ENCODE data around the gene IGSF5.
"Not testable (repeated sequence)": the region's sequence is repeated elsewhere in the genome, so short reads cannot be mapped to it uniquely, and the experiment has no call there.

IGSF5 gene

DNA sequence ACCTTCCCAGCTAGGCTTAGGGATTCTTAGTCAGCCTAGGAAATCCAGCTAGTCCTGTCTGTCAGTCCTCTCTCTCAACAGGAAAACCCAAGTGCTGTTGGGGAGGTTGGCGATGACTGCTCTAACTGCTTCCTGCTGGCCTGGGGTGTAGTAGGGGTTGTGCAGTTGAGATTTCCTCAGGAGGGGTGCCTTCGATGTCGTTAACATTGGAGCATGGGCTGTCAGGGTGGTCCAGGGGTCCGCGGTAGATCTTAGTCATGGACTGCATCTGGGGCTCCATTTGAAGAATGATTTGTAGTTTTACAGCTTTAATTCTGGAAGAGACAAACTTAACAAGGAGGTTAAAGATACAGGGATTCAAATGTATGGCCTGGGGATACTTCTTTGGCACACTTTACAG is 5.5 kb upstream of the IGSF5 start:
- not testable (repeated sequence) for DNase-seq

DNA sequence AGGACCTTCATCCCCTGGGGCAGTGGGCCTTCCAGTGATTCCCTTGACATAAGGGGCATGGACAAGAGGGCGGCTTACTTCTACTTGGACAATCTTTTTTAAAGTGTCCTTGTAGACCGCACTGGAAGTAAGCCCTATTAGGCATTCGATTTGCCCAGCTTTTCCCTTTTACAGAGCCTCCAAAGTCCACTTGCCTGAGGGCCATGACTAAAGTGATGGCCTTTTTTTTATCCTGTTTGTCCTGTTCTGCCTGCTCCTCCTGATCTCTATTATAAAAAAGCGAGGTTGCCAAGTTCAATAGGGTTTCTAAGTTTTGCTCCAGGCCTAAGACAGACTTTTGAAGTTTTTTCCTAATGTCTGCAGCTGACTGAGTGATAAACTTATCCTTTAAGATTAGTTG is 2.4 kb upstream of the IGSF5 start:
- DNase-seq: not testable (repeated sequence)

DNA sequence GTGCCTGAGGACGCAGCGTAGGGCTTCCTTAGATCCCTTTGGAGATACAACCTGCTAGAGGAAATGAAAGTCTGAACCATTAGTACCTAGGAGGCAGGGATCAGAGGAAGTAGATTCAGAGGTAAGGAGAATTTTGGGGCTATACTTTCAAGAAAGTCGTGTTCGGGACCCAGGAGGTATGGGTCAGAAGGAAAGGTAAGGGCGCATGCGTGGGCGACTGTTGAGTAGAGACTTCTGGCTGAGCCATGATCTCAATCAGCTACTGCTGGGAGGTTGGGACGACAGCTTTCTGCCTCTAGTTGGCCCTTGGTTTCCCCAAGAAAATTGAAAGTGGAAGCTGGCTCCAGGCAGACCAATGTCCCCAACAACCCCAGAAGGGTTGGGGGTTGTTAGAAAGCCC is 349 bp downstream of the IGSF5 start:
- DNase-seq: not testable (repeated sequence)

DNA sequence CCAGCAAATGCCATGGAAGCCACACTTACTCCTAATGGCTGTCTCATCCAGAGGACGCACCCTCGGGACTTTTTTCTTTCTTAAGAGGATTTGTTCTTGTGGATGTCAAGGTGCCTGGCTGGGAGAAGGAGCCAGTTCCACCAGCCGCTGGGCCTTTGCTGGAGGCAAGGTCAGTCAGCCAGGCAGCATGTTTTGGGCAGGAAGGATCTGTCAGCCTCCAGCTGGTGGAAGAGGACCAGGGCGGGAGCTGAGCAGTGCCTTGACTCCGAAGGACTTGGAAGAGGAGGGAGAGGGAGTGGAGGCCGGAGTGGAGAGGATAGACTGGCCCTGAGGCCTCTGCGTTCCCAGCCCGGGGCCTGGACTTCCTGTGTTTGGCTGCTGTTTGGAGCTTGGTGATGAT is 5.7 kb downstream of the IGSF5 start:
- DNase-seq: no peak

DNA sequence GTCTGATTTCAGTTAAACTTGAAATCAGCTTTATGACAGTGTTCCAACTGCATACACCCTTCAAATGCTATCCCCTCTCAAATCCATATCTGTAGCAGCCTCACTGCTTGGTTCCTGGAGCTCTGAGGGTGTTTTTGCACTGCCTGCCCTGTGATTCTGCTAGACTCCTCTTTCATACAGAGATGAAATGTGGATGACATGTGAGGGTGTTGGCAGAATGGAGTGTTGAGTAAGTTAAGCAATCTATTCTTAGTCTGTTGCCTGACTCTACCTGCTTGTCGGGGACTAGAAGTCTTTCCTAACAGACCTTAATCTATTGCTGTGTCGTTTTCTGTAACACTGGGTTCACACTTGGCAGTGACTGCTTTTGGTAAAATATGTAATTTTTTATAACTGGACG is 9.8 kb downstream of the IGSF5 start:
- no peak for DNase-seq

DNA sequence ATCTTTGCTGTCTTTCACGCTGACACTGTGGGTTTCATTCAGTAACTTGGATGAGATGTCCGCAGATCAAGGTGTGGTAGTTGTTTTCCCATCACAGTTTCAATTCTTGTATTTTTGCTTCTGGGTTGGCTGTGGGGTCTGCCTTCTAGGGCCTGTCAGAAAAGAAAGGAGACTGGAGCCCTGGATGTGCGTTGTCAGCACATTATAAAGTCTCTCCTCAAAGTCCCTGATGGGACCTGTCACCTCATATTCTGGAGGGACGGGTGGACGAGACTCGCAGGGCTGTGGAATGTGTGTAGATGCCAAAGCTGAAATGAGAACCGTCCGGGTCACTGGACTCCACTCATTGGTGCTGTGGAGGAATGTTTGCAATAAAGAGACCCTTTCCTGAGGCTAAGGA is 11.3 kb downstream of the IGSF5 start:
- no peak for DNase-seq

DNA sequence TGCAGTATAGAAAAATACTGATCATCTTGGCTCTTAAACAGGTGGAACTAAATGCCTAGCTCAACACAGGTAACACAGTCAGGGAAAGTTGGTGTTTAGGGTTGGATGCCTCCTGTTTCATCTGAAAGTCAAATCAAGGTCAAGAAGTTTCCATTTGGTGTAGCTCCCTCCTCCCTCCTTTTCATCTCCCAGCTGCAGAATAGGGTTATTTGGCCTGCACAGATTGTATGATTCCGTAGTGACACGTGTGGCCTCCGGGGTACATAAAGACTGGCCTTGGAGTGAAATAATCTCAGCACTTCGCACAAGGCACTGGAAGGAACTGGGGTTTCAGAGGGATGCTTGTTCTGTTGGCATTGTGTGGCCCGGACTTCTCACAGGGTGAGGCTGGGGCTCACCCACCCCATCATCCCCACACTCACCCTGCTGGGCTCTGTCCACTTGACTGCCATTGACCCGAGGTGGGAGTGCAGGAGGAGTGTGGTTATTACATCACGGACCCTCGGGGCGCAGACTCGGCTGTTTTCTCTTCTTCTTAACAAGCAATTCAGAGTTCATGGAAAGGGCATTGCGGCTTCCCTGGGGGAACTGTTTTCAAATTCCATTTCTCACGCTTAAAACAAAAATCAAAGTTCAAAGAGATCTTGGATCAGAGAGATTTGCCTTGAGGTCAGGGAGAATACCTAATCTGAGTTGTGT is 18.4 kb downstream of the IGSF5 start:
- DNase-seq: no peak

DNA sequence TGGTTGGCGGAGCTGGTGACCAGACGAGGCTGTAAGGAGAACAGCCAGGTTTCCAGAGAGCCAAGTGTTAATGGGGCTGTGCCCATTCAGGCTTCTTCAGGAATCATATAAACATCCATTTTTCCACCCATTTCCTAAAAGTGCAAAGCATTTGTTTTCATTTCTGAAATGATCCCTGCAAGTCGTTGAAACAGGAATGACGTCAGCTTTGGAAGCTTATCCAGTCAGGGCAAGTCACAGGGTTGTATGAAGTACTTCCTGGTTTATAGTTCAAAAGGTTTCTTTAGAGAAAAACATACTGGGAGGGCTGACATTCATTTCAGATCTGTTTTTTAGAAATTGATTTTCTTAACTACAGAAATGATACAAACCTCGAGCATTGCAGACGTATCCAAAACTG is 29.2 kb downstream of the IGSF5 start:
- DNase-seq: no peak

DNA sequence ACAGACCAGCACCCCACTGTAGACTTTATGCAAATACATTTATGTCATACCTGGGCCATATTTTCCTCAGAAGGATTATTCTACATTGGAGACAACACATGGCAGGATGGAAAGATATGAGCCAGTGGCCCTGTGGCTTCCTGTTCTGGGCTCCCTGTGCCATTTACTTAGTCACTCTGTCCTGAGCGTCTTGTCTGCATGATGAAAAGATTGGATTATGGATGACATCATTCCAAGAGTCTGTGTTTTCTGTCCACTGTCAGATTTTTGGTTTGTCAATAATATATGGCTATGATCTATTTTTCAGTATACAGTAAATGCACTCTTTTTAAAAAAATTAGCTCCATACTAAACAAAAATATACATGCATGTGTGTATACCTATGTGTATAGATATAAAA is 30.8 kb downstream of the IGSF5 start:
- DNase-seq: no peak

DNA sequence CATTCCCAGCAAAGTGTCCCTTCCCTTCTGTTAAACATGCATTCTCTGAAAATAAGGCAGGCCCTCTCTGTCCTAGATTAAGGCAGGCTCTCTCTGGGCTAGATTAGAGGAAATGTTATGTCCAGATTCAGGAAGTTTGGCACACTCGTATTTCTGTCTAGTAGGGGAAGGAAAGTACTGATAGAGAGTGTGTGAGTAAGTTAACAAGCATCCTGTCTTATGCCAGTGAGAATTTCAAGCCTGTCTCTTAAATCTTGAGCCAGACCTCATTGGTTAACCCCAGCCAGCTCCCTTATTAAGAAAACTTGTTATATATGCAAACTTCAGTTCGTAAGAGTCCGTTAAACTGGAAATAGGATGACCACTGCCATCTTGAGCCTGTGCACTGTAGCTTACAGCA is 31.6 kb downstream of the IGSF5 start:
- no peak for DNase-seq

DNA sequence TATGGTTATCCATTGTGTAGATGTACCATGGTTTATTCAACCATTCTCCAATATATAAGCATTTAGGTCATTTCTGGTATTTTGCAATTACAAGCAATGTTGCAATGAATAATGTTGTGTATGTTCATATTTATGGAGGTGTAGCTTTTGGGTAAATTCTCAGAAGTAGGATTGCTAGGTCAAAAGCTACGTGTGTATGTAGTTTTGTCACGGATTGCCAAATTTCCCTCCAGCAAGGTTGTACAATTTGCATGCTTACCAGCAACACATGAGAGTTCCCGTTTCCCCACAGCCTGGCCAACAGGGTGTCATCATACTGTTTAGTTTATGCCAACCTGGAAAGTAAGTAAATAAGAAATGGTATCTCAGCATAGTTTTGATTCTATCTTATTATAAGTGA is 36.3 kb downstream of the IGSF5 start:
- no peak for DNase-seq

DNA sequence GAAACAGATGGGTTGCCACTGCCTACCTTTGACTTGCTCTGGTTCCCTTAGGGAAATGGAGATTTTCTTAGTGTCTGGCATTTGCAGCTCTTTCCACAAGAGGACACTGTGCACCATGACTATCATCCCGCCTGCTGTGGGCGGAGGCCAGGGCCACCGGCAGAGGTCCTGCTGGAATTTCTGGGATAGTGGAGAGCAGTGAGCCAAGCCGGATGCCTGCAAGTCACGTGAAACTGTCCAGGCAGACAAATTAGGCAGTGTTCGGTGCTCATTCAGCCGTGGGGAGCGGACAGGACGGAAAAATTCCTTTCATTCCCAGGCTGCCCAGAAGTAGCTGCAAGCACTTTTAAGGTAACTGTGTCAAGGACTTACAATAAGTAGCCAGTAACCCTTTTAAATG is 43.4 kb downstream of the IGSF5 start:
- DNase-seq: no peak

DNA sequence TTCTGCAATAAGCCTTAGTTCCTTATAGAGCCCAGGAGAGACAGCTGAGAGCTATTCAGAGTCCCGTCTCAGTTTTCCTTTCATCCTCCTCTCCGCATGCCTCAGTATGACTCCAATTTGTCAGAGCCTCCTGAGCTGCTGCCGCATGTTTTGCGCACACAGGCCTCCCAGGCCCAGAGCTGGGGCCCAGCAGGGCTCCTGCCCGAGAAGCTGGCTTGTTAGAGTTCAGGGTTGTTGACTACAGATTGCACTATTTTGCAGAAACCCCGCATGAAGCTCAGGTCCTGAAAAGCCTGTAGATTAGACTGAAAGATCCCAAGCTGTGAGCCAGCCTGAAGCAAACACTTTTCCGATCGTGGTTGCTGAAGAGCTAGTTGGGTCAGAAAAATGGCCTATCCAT is 51.5 kb downstream of the IGSF5 start:
- no peak for DNase-seq

DNA sequence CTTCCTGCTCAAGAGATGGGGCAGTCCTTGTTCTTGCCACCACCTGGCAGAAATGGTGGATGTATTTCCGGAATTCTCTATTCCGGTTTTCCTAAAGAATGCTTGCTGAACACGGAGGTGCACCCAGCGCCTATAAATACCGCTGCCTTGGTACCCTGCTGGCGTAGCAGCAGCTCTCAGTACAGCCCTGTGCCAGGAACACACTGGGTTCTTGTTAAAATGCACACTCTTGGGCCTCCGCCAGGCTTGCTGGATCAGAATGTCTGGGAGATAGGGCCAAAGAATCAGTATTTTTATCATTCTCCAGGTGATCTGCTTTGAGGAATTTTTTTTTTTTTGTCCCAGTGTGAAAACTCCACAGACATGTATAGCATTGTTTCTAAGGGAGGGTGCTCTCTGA is 54.2 kb downstream of the IGSF5 start:
- no peak for DNase-seq

DNA sequence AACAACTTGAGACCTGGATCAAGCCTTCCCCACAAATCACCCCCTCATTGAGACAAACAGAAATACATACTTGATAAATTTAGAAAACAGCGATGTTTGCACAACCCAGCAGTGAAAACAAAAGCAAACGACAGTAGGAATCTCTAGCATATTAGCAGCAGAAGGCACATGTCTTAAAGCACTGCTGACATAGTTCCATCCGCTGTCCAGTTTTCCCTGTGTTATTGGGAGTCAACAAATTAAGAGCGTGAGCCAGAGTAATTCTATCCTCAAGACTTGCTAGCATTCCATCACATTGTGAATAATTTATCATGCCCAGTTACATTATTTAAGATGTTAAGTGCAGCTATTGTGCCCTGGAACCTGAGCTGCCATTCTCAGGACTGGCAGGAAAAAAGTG is 55.3 kb downstream of the IGSF5 start:
- DNase-seq: no peak

DNA sequence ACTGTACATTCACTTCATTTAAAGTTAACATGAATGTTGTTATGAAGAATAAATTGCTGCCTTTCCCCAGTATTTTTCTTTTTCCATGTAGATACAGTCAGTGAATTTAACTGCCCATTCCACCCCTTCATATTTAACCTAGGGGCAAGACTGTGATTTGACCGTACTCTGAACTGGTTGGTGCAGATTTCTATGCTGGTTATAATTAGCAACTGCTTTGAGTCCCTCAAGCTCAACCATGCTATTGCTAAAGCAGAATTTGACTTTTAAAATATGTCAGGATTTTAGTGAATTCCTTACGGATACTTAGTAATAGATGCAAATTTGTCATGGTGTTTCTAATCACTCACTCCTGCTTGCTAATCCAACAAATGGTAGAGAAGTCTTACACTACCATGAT is 57.2 kb downstream of the IGSF5 start:
- DNase-seq: no peak

DNA sequence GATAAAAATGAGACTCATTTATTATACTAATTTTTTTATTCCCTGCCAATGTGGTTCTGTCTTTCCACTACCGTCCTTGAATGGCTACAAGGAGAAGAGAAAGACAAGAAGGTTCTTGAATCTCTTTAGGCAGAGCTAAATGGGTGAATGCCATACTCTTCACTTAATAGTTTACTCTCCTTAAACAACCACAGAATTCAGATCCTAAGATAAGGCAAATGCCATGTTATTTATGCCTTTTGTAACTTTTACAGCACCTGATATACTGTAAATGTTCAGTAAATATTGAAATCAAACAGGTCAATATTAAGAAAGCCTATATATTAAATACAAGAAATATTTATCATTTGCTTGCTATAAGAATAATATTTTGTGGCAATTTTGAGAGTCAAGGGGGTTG is 58.4 kb downstream of the IGSF5 start:
- DNase-seq: no peak

DNA sequence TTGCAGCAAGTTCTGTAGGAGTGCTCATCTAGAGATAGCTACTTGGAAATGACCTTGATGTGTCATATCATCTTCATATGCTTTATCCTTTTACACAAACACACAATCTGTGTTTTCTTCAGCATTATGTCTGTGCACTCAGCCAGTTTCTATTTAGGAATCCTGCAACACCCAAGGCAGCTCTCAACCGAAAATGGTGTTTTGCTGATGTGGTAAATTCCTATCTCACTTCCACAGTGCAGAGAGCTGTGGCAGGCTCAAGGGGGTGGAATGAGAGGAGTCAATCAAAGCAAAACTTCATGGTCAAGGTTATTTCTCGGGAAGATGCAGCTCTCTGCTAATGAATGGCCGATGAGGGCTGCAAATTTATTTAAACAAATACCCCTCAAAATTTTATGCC is 59.3 kb downstream of the IGSF5 start:
- DNase-seq: no peak

DNA sequence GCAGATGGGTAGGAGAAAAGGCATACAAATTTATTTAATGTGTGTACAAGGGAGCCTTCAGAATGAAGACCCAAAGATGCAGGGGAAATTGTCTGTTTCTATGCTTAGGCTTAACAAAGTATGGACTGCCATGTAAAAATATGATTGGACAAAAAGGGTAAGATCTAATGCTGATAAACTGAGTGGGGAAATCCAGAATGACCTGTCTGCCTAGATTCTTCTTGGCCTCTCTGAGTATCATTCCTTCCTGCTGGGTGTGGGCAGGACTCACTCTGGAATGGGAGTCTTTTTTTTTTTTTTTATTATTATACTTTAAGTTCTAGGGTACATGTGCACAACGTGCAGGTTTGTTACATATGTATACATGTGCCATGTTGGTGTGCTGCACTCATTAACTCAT is 61.0 kb downstream of the IGSF5 start:
- no peak for DNase-seq

DNA sequence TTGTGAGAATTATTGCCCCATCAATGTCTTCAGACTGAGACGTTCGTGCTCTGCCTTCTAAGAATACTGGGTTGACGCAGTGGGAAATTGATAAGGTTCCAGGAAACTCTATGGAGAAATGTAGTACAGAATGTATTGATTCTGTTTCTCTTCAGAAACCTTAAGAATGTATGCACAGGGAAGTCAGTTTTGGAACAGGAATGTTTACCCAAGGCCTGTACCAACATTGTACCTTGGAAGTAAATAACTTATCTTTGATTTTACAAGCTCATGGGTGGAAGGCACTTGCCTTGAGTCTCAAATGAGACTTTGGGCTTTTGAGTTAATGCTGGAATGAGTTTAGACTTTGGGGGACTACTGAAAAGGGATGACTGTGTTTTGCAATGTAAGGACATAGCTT is 62.8 kb downstream of the IGSF5 start:
- no peak for DNase-seq

DNA sequence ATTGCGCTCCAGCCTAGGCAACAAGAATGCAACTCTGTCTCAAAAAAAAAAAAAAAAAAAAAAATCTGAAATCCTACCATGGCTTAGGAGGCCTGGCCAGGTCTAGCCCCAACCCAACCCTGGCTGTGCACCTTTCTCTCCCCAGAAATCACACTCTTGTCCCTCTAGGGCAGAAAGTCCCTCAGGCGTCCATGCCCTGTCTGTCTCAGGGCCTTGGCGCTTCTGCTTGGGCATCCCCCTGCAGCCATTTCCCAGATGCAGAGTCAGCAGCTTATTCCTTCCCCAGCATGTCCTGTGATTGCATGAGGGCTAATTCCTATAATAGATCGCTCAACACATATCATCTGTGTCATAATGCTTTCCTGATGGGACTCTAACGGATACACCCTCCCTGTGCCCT is 65.0 kb downstream of the IGSF5 start:
- DNase-seq: no peak

DNA sequence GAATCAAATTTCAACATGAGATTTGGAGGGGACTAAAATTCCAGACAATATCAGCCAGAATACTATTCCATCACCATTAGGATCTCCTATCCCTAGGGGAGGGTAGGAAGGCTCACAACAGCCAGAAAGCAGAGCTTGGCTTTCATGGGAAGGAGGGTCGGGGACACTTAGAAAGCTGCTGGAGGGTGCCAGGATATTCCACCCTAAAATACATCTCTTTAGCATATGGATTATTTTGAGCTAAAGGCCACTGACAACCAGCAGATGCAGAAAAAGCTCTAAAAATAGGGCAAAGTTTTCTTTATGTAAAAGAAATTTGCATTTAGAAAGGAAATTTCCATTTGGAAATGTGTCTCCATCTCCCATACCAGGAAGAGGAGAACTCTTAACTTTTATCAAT is 68.0 kb downstream of the IGSF5 start:
- DNase-seq: no peak

DNA sequence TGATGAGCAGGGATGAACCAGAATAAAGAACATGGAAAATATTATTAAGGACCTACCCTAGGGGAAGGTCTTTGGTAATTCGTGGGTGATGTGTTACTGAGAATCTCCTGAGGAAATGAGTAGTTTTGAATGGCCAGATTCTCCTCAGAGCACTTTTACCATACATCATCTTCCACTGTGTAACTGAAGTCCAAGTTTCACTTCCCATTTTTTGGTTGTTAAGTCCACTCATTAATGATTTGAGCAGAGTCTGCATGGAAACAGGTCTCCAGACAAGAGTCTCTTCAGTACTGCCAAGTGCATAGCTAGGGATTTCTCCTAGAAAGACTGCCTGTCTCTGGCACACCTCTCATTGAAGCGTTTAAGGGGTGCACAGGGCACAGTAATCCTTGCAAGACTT is 73.6 kb downstream of the IGSF5 start:
- no peak for DNase-seq

DNA sequence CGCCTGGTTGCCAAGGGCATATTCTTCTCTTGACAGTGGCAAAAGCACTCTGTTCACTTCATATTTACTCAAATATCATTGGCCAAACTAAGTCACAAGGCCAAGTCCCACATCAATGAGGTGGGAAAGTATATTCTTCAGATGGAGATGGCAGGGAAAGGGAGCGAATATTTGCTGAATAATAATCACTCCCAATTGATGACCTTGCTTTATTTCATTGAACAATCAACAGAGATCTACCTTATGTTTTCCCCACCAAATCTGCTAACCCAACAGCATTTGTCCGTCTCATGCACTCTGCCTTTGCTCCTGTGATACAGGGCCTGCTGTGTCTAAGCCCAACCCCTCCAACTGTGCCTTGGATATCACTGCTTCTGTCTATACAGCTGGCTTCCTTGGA is 77.1 kb downstream of the IGSF5 start:
- DNase-seq: no peak

DNA sequence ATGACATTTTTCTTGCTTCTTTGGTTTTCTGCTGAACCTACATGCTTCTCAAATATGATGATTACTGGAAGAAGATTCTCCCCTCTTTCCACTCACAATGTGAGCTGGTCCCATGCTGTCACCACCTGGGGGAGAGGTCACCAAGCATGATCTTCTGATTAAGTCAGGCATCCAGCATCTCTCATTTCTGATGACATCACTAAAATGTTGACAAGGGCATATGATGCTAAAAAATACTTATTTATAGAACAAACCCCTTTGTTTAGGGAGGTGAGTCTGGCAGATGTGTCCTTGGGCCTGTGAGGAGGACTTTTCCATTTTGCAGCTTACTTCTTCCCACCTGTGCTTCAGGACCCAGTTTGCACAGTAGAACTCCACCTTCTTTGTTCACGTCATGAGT is 80.3 kb downstream of the IGSF5 start:
- no peak for DNase-seq

DNA sequence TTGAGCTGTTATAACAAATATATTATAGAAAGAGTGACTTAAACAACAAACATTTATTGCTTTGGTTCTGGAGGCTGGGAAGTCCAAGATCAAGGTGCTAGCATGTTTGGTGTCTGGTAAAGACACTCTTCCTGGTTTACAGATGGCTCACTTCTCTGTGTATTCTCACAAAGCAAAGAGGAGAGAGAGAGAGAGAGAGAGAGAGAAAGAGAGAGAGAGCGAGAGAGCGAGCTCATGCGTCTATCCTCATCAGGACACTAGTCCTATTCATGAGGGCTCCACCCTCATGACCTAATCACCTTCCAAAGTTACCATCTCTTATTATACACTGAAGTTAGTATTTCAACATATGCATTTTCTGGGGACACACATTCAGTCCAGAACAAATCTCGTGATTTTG is 89.6 kb downstream of the IGSF5 start:
- DNase-seq: no peak
